Measurements from ENCODE around the gene RHEB. TPM values are rescaled to one million over a fixed set of nuclear protein-coding genes. Genes with fewer than 3 reads are reported as not detected.

The RHEB gene
- total RNA-seq, 4 donors from 2014 or later = 34.7 to 46.9 (median 41.5) TPM

- Histone ChIP-seq H3K9me3 (no peaks in the 10 kb centered on the region), H3K4me3 (no peak overlapping the region), H3K27ac (no peak overlapping the region), H3K36me3 (no peaks in the 10 kb centered on the region), H3K4me1 (peaks cover 0 to 7% (median 0%) of the 10 kb centered on the region in 4 donors), H3K27me3 (no peaks in the 10 kb centered on the region)
- TF ChIP-seq POLR2A (IDR thresholded peaks at IDR 0.05) = no peak
- no peak for TF ChIP-seq CTCF (IDR thresholded peaks at IDR 0.05)
- peak in 1 of 3 donors; percentile 41 for DNase-seq
Observed at GRCh38 chr7:151451626-151452571, 67.8 kb downstream of the RHEB start.

- Histone ChIP-seq H3K4me1 (peaks cover 0 to 7% (median 0%) of the 10 kb centered on the region in 4 donors), H3K4me3 (no peak overlapping the region), H3K27me3 (no peaks in the 10 kb centered on the region), H3K27ac (no peak overlapping the region), H3K9me3 (no peaks in the 10 kb centered on the region), H3K36me3 (no peaks in the 10 kb centered on the region)
- peak in 1 of 3 donors; percentile 26 for DNase-seq
- TF ChIP-seq POLR2A (IDR thresholded peaks at IDR 0.05) (no peak), CTCF (IDR thresholded peaks at IDR 0.05) (no peak)
Observed at GRCh38 chr7:151451156-151451555, 68.5 kb downstream of the RHEB start.

GRCh38 chr7:151449990-151450389, 69.7 kb downstream of the RHEB start:
- DNase-seq = peak in 1 of 3 donors; percentile 33
- H3K27ac ChIP-seq = no peak overlapping the region

GRCh38 chr7:151448261-151449252, 71.1 kb downstream of the RHEB start:
- Histone ChIP-seq H3K4me3 (peak overlapping the region; percentile 49 to 72 (median 54)), H3K27me3 (no peaks in the 10 kb centered on the region), H3K36me3 (no peaks in the 10 kb centered on the region), H3K9me3 (no peaks in the 10 kb centered on the region), H3K27ac (peak overlapping the region in 3 of 4 donors; percentile 26 to 64 (median 52)), H3K4me1 (peaks cover 0 to 7% (median 0%) of the 10 kb centered on the region in 4 donors)
- TF ChIP-seq CTCF (IDR thresholded peaks at IDR 0.05) (peak; percentile 69 to 80 (median 76)), POLR2A (IDR thresholded peaks at IDR 0.05) (no peak)
- peak; percentile 62 to 88 (median 80) for DNase-seq

More at GRCh38 chr7:151449990-151450389, 69.7 kb downstream of the RHEB start:
- Histone ChIP-seq H3K4me3 (no peak overlapping the region), H3K36me3 (no peaks in the 10 kb centered on the region), H3K9me3 (no peaks in the 10 kb centered on the region), H3K27me3 (no peaks in the 10 kb centered on the region), H3K4me1 (peaks cover 0 to 7% (median 0%) of the 10 kb centered on the region in 4 donors)
- TF ChIP-seq POLR2A (IDR thresholded peaks at IDR 0.05) (no peak), CTCF (IDR thresholded peaks at IDR 0.05) (no peak)

GRCh38 chr7:151447901-151448260, 71.8 kb downstream of the RHEB start:
- no peaks in the 10 kb centered on the region for H3K27me3 ChIP-seq
- H3K36me3 ChIP-seq = no peaks in the 10 kb centered on the region
- peak overlapping the region; percentile 49 to 72 (median 54) for H3K4me3 ChIP-seq
- peak overlapping the region in 2 of 4 donors; percentile 52 to 64 for H3K27ac ChIP-seq
- H3K4me1 ChIP-seq = peaks cover 0 to 7% (median 0%) of the 10 kb centered on the region in 4 donors
- H3K9me3 ChIP-seq = no peaks in the 10 kb centered on the region
- TF ChIP-seq POLR2A (IDR thresholded peaks at IDR 0.05) (no peak), CTCF (IDR thresholded peaks at IDR 0.05) (no peak)
- DNase-seq = no peak

Data from Peyer's patch (tissue), 4 donors.